Measurements from ENCODE around the gene TP53I13. TPM values are rescaled to one million over a fixed set of nuclear protein-coding genes. Genes with fewer than 3 reads are reported as not detected.
"Not testable (repeated sequence)": the region's sequence is repeated elsewhere in the genome, so short reads cannot be mapped to it uniquely, and the experiment has no call there.

Gene TP53I13
- 80.7 and 82.3 TPM in 2 replicates for total RNA-seq

- intact Hi-C loops (cut with micrococcal nuclease): loop anchor here (1.0 to 10.0 kb wide), 6 partner anchors 23 to 841 kb away; partner anchors contain the start of genes NEK8, NUFIP2, TAOK1 and TLCD1
Measured at GRCh38 chr17:29568331-29569244, at the start of gene TP53I13. Gene TP53I13, plus strand, starts transcription at chr17:29568701. Its CDS starts 58 bp downstream, at chr17:29568759.

GRCh38 chr17:29524692-29525091 is 43.8 kb upstream of the TP53I13 start:
- intact Hi-C loops (cut with micrococcal nuclease): no loop called here

GRCh38 chr17:29526322-29526721 is 42.2 kb upstream of the TP53I13 start:
- intact Hi-C loops (cut with micrococcal nuclease): no loop called here

- intact Hi-C loops (cut with micrococcal nuclease): no loop called here
Measured at GRCh38 chr17:29533976-29534375, 34.5 kb upstream of the TP53I13 start.

- intact Hi-C loops (cut with micrococcal nuclease): no loop called here
Measured at GRCh38 chr17:29544066-29544465, 24.4 kb upstream of the TP53I13 start.

GRCh38 chr17:29546085-29546484 is 22.4 kb upstream of the TP53I13 start:
- intact Hi-C loops (cut with micrococcal nuclease): no loop called here

- intact Hi-C loops (cut with micrococcal nuclease): no loop called here
Measured at GRCh38 chr17:29546830-29547229, 21.7 kb upstream of the TP53I13 start.

GRCh38 chr17:29549177-29549923 is 19.2 kb upstream of the TP53I13 start:
- intact Hi-C loops (cut with micrococcal nuclease): no loop called here

- intact Hi-C loops (cut with micrococcal nuclease): no loop called here
Measured at GRCh38 chr17:29555840-29556239, 12.7 kb upstream of the TP53I13 start.

GRCh38 chr17:29557085-29557738 is 11.3 kb upstream of the TP53I13 start:
- intact Hi-C loops (cut with micrococcal nuclease): no loop called here

- intact Hi-C loops (cut with micrococcal nuclease): no loop called here
Measured at GRCh38 chr17:29557739-29558116, 10.8 kb upstream of the TP53I13 start.

- intact Hi-C loops (cut with micrococcal nuclease): not testable (repeated sequence)
Measured at GRCh38 chr17:29558139-29558538, 10.4 kb upstream of the TP53I13 start.

- intact Hi-C loops (cut with micrococcal nuclease): loop anchor here (10.0 kb wide), 1 partner anchor 415 kb away; no protein-coding TSS in a partner anchor
Measured at GRCh38 chr17:29559640-29560039, 8.9 kb upstream of the TP53I13 start.

GRCh38 chr17:29560316-29560715 is 8.2 kb upstream of the TP53I13 start:
- intact Hi-C loops (cut with micrococcal nuclease): loop anchor here (10.0 kb wide), 1 partner anchor 416 kb away; no protein-coding TSS in a partner anchor

- intact Hi-C loops (cut with micrococcal nuclease): loop anchor here (10.0 kb wide), 1 partner anchor 417 kb away; no protein-coding TSS in a partner anchor
Measured at GRCh38 chr17:29561554-29562517, 6.7 kb upstream of the TP53I13 start.

GRCh38 chr17:29562615-29563014 is 5.9 kb upstream of the TP53I13 start:
- intact Hi-C loops (cut with micrococcal nuclease): loop anchor here (10.0 kb wide), 1 partner anchor 418 kb away; no protein-coding TSS in a partner anchor

GRCh38 chr17:29563816-29564215 is 4.7 kb upstream of the TP53I13 start:
- intact Hi-C loops (cut with micrococcal nuclease): loop anchor here (10.0 kb wide), 1 partner anchor 419 kb away; no protein-coding TSS in a partner anchor

- intact Hi-C loops (cut with micrococcal nuclease): loop anchor here (5.0 to 10.0 kb wide), 2 partner anchors 421 to 839 kb away; partner anchors contain the start of genes NEK8 and TLCD1
Measured at GRCh38 chr17:29565643-29566472, 2.6 kb upstream of the TP53I13 start.
